ENCODE measurements around the gene RAD9A. TPM values are rescaled to one million over a fixed set of nuclear protein-coding genes. Genes with fewer than 3 reads are reported as not detected.
A peak's percentile ranks its signal among the peaks of the same experiment; 100 is the strongest.

The RAD9A gene
- total RNA-seq, 1 donor, result 7.6 TPM

DNA sequence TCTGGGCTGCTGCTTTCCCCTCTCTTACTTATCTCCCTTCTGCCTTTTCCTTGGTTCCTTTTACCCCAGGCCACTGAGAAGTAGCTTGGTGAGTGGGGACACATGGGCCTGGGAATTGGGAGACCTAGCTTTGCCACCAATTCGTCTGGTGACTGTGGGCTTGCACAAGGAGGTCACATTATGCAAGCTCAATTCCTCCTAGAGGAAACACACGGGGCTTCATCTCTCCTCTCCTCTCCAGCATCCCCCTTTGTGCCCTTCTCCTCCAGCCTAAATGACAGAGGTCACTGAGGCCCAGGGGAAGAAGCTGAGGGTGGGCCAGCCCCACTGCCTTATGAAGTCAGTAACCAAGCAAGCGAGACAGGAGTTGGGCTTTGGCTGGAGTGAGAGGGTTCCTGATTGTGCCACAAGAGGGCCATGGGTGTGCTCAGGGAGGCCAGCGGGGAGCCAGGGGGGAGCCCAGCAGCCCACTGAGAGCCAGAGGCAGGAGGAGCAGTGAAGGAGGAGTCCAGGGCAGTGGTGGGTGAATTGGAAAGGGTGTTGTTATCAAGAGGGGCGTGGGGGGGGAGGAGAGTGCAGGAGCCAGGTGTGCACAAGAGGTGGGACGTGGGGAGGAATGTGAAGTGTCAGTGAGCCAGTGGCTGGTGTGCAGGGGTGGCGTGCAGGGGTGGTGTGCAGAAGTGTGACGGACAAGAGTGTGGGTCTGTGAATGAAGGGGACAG, 20.4 kb upstream of the RAD9A start:
- no peaks in the 10 kb centered on the region for H3K36me3 ChIP-seq (ENCODE audit: insufficient read depth, low read length)
- no peaks in the 10 kb centered on the region for H3K9me3 ChIP-seq (ENCODE audit: low read depth, low read length)
- peaks cover 65% of the 10 kb centered on the region for H3K79me2 ChIP-seq (ENCODE audit: insufficient read depth, low read length)
- no peaks in the 10 kb centered on the region for H3K27me3 ChIP-seq (ENCODE audit: insufficient read depth, low read length)
- H3K4me2 ChIP-seq (ENCODE audit: insufficient read depth, low read length), result peak overlapping the region; percentile 88
- TF ChIP-seq, protein P1, sequence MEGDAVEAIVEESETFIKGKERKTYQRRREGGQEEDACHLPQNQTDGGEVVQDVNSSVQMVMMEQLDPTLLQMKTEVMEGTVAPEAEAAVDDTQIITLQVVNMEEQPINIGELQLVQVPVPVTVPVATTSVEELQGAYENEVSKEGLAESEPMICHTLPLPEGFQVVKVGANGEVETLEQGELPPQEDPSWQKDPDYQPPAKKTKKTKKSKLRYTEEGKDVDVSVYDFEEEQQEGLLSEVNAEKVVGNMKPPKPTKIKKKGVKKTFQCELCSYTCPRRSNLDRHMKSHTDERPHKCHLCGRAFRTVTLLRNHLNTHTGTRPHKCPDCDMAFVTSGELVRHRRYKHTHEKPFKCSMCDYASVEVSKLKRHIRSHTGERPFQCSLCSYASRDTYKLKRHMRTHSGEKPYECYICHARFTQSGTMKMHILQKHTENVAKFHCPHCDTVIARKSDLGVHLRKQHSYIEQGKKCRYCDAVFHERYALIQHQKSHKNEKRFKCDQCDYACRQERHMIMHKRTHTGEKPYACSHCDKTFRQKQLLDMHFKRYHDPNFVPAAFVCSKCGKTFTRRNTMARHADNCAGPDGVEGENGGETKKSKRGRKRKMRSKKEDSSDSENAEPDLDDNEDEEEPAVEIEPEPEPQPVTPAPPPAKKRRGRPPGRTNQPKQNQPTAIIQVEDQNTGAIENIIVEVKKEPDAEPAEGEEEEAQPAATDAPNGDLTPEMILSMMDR (IDR thresholded peaks at IDR 0.05; ENCODE audit: extremely low read depth, low read depth, low read length), result peak; percentile 61
- H3K27ac ChIP-seq (ENCODE audit: low read depth, low read length), result peak overlapping the region; percentile 76
- DNase-seq (ENCODE audit: insufficient read length, low spot score, missing footprints), result peak; percentile 95
- H3K4me3 ChIP-seq (ENCODE audit: insufficient read depth, low read length), result peak overlapping the region; percentile 85
- H4K20me1 ChIP-seq (ENCODE audit: insufficient read depth, low read length), result peaks cover 50% of the 10 kb centered on the region
- peaks cover 74% of the 10 kb centered on the region for H3K4me1 ChIP-seq (ENCODE audit: insufficient read depth, low read length)
- H2AFZ ChIP-seq (ENCODE audit: low read length), result no peak overlapping the region

DNA sequence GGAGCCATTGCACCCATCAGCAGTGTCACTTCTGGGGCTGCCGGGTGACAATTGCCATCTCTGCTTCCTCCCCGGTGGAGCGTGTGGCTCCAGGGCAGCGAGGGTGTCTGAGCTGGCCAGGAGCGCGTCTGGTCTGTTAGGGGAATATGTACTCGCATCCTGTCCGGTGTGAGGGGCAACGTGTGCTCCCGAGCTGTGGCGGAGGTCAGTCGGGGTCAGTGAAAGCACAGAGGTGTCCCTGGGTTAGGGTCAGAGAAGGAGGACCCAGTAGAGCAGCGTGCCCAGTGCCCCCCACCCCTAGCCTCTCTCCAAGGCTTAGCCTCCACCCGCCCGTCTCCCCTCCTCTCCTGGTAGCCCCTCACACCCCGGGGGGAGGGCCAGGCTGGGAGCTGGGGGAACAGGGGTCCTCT, 19.9 kb upstream of the RAD9A start:
- H3K4me3 ChIP-seq (ENCODE audit: insufficient read depth, low read length), result peak overlapping the region; percentile 85
- peak overlapping the region; percentile 76 for H3K27ac ChIP-seq (ENCODE audit: low read depth, low read length)
- peaks cover 69% of the 10 kb centered on the region for H3K4me1 ChIP-seq (ENCODE audit: insufficient read depth, low read length)
- peak overlapping the region; percentile 88 for H3K4me2 ChIP-seq (ENCODE audit: insufficient read depth, low read length)
- H3K79me2 ChIP-seq (ENCODE audit: insufficient read depth, low read length), result peaks cover 60% of the 10 kb centered on the region
- TF ChIP-seq, protein P1 (IDR thresholded peaks at IDR 0.05; ENCODE audit: extremely low read depth, low read depth, low read length), result no peak
- no peak overlapping the region for H2AFZ ChIP-seq (ENCODE audit: low read length)
- peaks cover 45% of the 10 kb centered on the region for H4K20me1 ChIP-seq (ENCODE audit: insufficient read depth, low read length)
- H3K36me3 ChIP-seq (ENCODE audit: insufficient read depth, low read length), result no peaks in the 10 kb centered on the region
- H3K9me3 ChIP-seq (ENCODE audit: low read depth, low read length), result no peaks in the 10 kb centered on the region
- no peaks in the 10 kb centered on the region for H3K27me3 ChIP-seq (ENCODE audit: insufficient read depth, low read length)
- DNase-seq (ENCODE audit: insufficient read length, low spot score, missing footprints), result no peak

DNA sequence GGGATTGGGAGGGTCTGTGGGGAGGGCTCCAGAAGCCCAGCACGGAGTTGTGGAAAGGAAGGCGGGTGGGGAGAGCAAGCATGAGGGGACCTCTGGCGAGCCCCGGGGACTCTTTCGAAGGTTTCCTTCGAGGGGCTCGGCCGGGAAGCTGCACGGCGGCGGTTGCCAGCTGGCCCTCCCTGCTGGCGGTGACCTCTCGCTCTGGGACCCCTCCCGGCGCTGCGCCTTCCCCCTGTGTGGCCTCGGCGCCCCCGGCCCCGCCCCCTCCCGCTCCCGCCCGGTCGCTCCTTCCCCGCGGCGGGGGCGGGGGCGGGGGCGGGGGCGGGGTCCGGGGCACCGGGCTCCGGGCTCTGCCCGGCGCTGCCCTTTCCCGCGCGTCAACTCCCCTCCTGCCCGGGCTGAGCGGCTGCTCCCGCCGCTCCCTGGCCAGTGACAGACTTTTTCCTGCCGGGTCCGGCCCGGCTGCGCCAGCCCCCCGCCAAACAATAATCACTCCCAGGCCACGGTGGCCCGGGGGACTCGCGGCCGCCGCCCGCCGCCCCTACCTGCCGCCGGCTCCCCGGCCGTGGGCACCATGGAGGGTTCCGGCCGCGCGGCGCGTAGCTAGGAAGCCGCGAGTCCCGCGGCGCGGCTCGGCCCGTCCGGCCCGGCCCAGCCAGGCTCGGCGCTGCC, 19.3 kb upstream of the RAD9A start:
- H3K79me2 ChIP-seq (ENCODE audit: insufficient read depth, low read length), result peaks cover 54% of the 10 kb centered on the region
- H3K4me3 ChIP-seq (ENCODE audit: insufficient read depth, low read length), result peak overlapping the region; percentile 85
- H3K36me3 ChIP-seq (ENCODE audit: insufficient read depth, low read length), result no peaks in the 10 kb centered on the region
- peak overlapping the region; percentile 98 for H3K27ac ChIP-seq (ENCODE audit: low read depth, low read length)
- no peaks in the 10 kb centered on the region for H3K27me3 ChIP-seq (ENCODE audit: insufficient read depth, low read length)
- no peaks in the 10 kb centered on the region for H3K9me3 ChIP-seq (ENCODE audit: low read depth, low read length)
- DNase-seq (ENCODE audit: insufficient read length, low spot score, missing footprints), result peak; percentile 81
- H3K4me2 ChIP-seq (ENCODE audit: insufficient read depth, low read length), result peak overlapping the region; percentile 88
- H3K4me1 ChIP-seq (ENCODE audit: insufficient read depth, low read length), result peaks cover 67% of the 10 kb centered on the region
- TF ChIP-seq, protein P1 (IDR thresholded peaks at IDR 0.05; ENCODE audit: extremely low read depth, low read depth, low read length), result no peak
- H2AFZ ChIP-seq (ENCODE audit: low read length), result no peak overlapping the region
- H4K20me1 ChIP-seq (ENCODE audit: insufficient read depth, low read length), result peaks cover 40% of the 10 kb centered on the region

DNA sequence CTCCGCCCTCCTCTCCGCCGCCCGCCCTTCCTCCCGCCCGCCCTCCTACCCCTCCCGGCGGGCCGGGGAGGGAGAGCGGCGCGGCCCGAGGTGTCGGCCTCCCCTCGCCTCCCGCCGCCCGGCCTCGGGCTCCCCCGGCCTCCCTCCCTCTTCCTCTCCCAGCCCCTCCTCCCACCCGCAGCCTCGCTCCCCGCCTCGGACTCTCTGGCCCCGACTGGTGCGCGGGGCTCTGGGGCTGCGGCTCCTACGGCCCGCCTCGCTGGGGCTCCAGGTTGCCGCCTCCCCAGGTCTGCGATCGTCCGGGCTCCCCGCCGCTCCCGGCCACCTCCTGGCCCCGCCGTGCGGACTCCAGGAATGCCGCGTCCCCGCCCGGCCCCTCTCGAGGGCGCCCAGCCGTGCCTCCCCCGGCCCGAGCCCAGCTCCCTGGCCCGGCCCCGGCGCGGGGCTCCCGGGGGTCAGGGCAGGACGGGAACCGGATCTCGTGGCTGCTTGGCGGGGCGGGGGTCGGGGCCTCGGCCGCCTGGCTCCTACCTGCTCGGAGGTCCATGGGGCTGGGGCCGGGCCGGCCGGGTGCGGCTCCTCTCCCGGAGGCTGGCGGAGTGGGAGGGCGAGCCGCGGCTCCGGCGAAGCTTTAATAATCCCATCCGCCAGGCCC, 18.7 kb upstream of the RAD9A start, which contains the start of gene CLCF1:
TSS of gene CLCF1 (minus strand) at position 606 of the 655 bp plus-strand sequence. CDS start at position 547, 59 bp downstream.
- Histone ChIP-seq H3K4me1 (ENCODE audit: insufficient read depth, low read length) (peaks cover 60% of the 10 kb centered on the region), H2AFZ (ENCODE audit: low read length) (no peak within 1 kb of the TSS), H3K79me2 (ENCODE audit: insufficient read depth, low read length) (peaks cover 48% of the 10 kb centered on the region)

More for the DNA sequence above, 18.7 kb upstream of the RAD9A start, which contains the start of gene CLCF1:
- DNase-seq (ENCODE audit: insufficient read length, low spot score, missing footprints), result peak; percentile 97
- TF ChIP-seq, protein P1 (IDR thresholded peaks at IDR 0.05; ENCODE audit: extremely low read depth, low read depth, low read length), result no peak
- Histone ChIP-seq H3K36me3 (ENCODE audit: insufficient read depth, low read length) (no peaks in the 10 kb centered on the region), H3K4me2 (ENCODE audit: insufficient read depth, low read length) (peak within 1 kb of the TSS; percentile 84), H3K9me3 (ENCODE audit: low read depth, low read length) (no peaks in the 10 kb centered on the region), H3K27me3 (ENCODE audit: insufficient read depth, low read length) (no peaks in the 10 kb centered on the region), H3K4me3 (ENCODE audit: insufficient read depth, low read length) (peak within 1 kb of the TSS; percentile 85), H3K27ac (ENCODE audit: low read depth, low read length) (peak within 1 kb of the TSS; percentile 98), H4K20me1 (ENCODE audit: insufficient read depth, low read length) (peaks cover 35% of the 10 kb centered on the region)
